IMR-90 (cell line): ENCODE results near the gene SLC5A10. TPM values are rescaled to one million over a fixed set of nuclear protein-coding genes. Genes with fewer than 3 reads are reported as not detected.
A peak's percentile ranks its signal among the peaks of the same experiment; 100 is the strongest.

Experiments used
- ATAC-seq: fragments of 200-7000 bp; cut with Tn5 transposase; 2 replicates; pipeline ENCODE4 v1.9.1; 2020; ENCODE audit warnings: low read depth, mild to moderate bottlenecking, moderate library complexity
- BruUV-seq: library from RNA; stranded (reverse); fragments of 400-500 nt; replicated peaks from 2 replicates; lab custom pipeline; 2021; lab: Mats Ljungman, UMichigan
- CTCF ChIA-PET: fragments of 300-600 bp; formaldehyde crosslinking; extraction: SDS; loops from one replicate; lab custom pipeline; 2021; ENCODE audit warnings: antibody characterized with exemption; lab: Yijun Ruan, JAX
- POLR2A ChIA-PET: fragments of 300-600 bp; sonication (Branson Sonifier 250); formaldehyde crosslinking; loops from one replicate; lab custom pipeline; 2022; ENCODE audit warnings: antibody characterized with exemption; ENCODE audit not compliant: unreplicated experiment; lab: Charles Lee
- DNase-seq: peaks from one replicate; pipeline ENCODE4 v3.0.0; 2013
- H2AFZ ChIP-seq: replicated peaks from 2 replicates; pipeline ENCODE3; 2013; ENCODE audit warnings: low read length, mild to moderate bottlenecking; ENCODE audit not compliant: poor library complexity
- H2AK5ac ChIP-seq: 2 replicates; pipeline ENCODE4 v1.6.1; 2013; ENCODE audit warnings: low read depth, low read length, inconsistent platforms
- H2AK9ac ChIP-seq: replicated peaks from 2 replicates; pipeline ENCODE3; 2013; ENCODE audit warnings: mild to moderate bottlenecking, low read depth, low read length, moderate library complexity; ENCODE audit not compliant: poor library complexity
- H2BK120ac ChIP-seq: 2 replicates; pipeline ENCODE4 v1.6.1; 2013; ENCODE audit warnings: low read depth, low read length, inconsistent platforms
- H2BK15ac ChIP-seq: 3 replicates; pipeline ENCODE4 v1.6.1; 2013; ENCODE audit warnings: low read depth, low read length, inconsistent platforms
- H2BK20ac ChIP-seq: 2 replicates; pipeline ENCODE4 v1.6.1; 2013; ENCODE audit warnings: low read depth, mild to moderate bottlenecking, inconsistent platforms, low read length, moderate library complexity
- H2BK5ac ChIP-seq: 2 replicates; pipeline ENCODE4 v1.6.1; 2013; ENCODE audit warnings: mild to moderate bottlenecking, low read depth, low read length, inconsistent platforms; ENCODE audit not compliant: poor library complexity, severe bottlenecking
- H3K14ac ChIP-seq: replicated peaks from 2 replicates; pipeline ENCODE4 v1.6.1; 2013; ENCODE audit warnings: low read depth, low read length, inconsistent platforms
- H3K18ac ChIP-seq: 2 replicates; pipeline ENCODE4 v1.6.1; 2013; ENCODE audit warnings: low read depth, low read length, control low read depth
- H3K23ac ChIP-seq: 2 replicates; pipeline ENCODE4 v1.6.1; 2013; ENCODE audit warnings: low read depth, low read length, inconsistent platforms
- H3K27ac ChIP-seq: 2 replicates; pipeline ENCODE4 v1.5.1; 2013; ENCODE audit warnings: mild to moderate bottlenecking, control low read depth, low read length; ENCODE audit not compliant: insufficient read depth
- H3K27me3 ChIP-seq: 2 replicates; pipeline ENCODE4 v1.6.1; 2013; ENCODE audit warnings: low read length; ENCODE audit not compliant: control insufficient read depth, insufficient read depth
- H3K36me3 ChIP-seq: 2 replicates; pipeline ENCODE4 v1.6.1; 2013; ENCODE audit warnings: low read length, mixed read lengths; ENCODE audit not compliant: control insufficient read depth, insufficient read depth
- H3K4ac ChIP-seq: 2 replicates; pipeline ENCODE4 v1.6.1; 2013; ENCODE audit warnings: low read depth, low read length, inconsistent platforms
- H3K4me1 ChIP-seq: 2 replicates; pipeline ENCODE4 v1.6.1; 2013; ENCODE audit warnings: low read length, mixed read lengths; ENCODE audit not compliant: control insufficient read depth, insufficient read depth
- H3K4me2 ChIP-seq: 2 replicates; pipeline ENCODE4 v1.6.1; 2013; ENCODE audit warnings: low read depth, mild to moderate bottlenecking, control low read depth, low read length, moderate library complexity
- H3K4me3 ChIP-seq: 2 replicates; pipeline ENCODE4 v1.5.1; 2013; ENCODE audit warnings: low read depth, mild to moderate bottlenecking, control low read depth, low read length, moderate library complexity; ENCODE audit not compliant: insufficient read depth
- H3K56ac ChIP-seq: 2 replicates; pipeline ENCODE4 v1.6.1; 2013; ENCODE audit warnings: low read length, inconsistent platforms; ENCODE audit not compliant: insufficient read depth; ENCODE audit errors: extremely low read depth
- H3K79me1 ChIP-seq, 2 experiments: 2 replicates each; pipeline ENCODE4 v1.6.1; 2013; ENCODE audit warnings: low read length in 2 of 2, inconsistent platforms in 1 of 2, low read depth in 1 of 2
- H3K9ac ChIP-seq: 2 replicates; pipeline ENCODE4 v1.6.1; 2013; ENCODE audit warnings: low read depth, low read length, control low read depth
- H3K9me1 ChIP-seq: 2 replicates; pipeline ENCODE4 v1.6.1; 2013; ENCODE audit warnings: low read length, inconsistent platforms; ENCODE audit not compliant: insufficient read depth
- H3K9me3 ChIP-seq: 2 replicates; pipeline ENCODE4 v1.6.1; 2013; ENCODE audit warnings: low read length; ENCODE audit not compliant: control insufficient read depth, insufficient read depth
- H4K20me1 ChIP-seq: 2 replicates; pipeline ENCODE4 v1.6.1; 2013; ENCODE audit warnings: low read length, inconsistent platforms; ENCODE audit not compliant: insufficient read depth
- H4K5ac ChIP-seq: 2 replicates; pipeline ENCODE4 v1.6.1; 2013; ENCODE audit warnings: mild to moderate bottlenecking, low read depth, low read length, control low read depth
- H4K8ac ChIP-seq, 2 experiments: 2 replicates each; pipeline ENCODE4 v1.6.1; 2013; ENCODE audit warnings: low read depth in 2 of 2, low read length in 2 of 2, control low read depth in 1 of 2, inconsistent platforms in 1 of 2
- H4K91ac ChIP-seq: 2 replicates; pipeline ENCODE4 v1.6.1; 2013; ENCODE audit warnings: low read depth, low read length, inconsistent platforms; ENCODE audit not compliant: insufficient read depth
- BHLHE40 ChIP-seq: fragments of 150-350 bp; IDR thresholded peaks from 2 replicates; pipeline ENCODE4 v1.6.1; 2016; ENCODE audit warnings: mild to moderate bottlenecking, low read depth, low read length
- CEBPB ChIP-seq: IDR thresholded peaks from 2 replicates; pipeline ENCODE4 v1.6.1; 2012; ENCODE audit warnings: low read depth, low read length, improper control_type of control experiment
- CHD1 ChIP-seq: IDR thresholded peaks from 2 replicates; pipeline ENCODE4 v1.6.1; 2012; ENCODE audit warnings: low read depth, low read length, improper control_type of control experiment
- FOS ChIP-seq: fragments of 150-350 bp; IDR thresholded peaks from 2 replicates; pipeline ENCODE4 v1.6.1; 2016; ENCODE audit warnings: low read depth, low read length
- MAFK ChIP-seq: IDR thresholded peaks from 2 replicates; pipeline ENCODE4 v1.6.1; 2012; ENCODE audit warnings: low read depth, low read length, improper control_type of control experiment
- MAZ ChIP-seq: IDR thresholded peaks from 2 replicates; pipeline ENCODE4 v1.6.1; 2012; ENCODE audit warnings: low read depth, mild to moderate bottlenecking, low read length, improper control_type of control experiment, moderate library complexity, borderline replicate concordance
- MXI1 ChIP-seq: IDR thresholded peaks from 2 replicates; pipeline ENCODE4 v1.6.1; 2012; ENCODE audit warnings: low read depth, mild to moderate bottlenecking, low read length, moderate library complexity, borderline replicate concordance
- NFE2L2 ChIP-seq: fragments of 150-350 bp; IDR thresholded peaks from 2 replicates; pipeline ENCODE4 v1.6.1; 2016; ENCODE audit warnings: low read depth, mild to moderate bottlenecking, low read length
- POLR2A ChIP-seq: IDR thresholded peaks from 2 replicates; pipeline ENCODE4 v1.6.1; 2012; ENCODE audit warnings: mild to moderate bottlenecking, low read depth, low read length
- RAD21 ChIP-seq: IDR thresholded peaks from 2 replicates; pipeline ENCODE4 v1.6.1; 2012; ENCODE audit warnings: low read length, improper control_type of control experiment
- RCOR1 ChIP-seq: IDR thresholded peaks from 2 replicates; pipeline ENCODE4 v1.6.1; 2012; ENCODE audit warnings: mild to moderate bottlenecking, low read length, improper control_type of control experiment; ENCODE audit not compliant: insufficient replicate concordance
- RFX5 ChIP-seq: IDR thresholded peaks from 2 replicates; pipeline ENCODE4 v1.8.0; 2012; ENCODE audit warnings: low read depth, mild to moderate bottlenecking, low read length, moderate library complexity
- WGBS, 2 experiments: methylation state at CpG; one replicate each; pipeline versions ENCODE4 v1.1.5 to v1.1.7; 2013; ENCODE audit warnings: missing lambda C conversion rate in 2 of 2; ENCODE audit not compliant: insufficient read length in 1 of 2; ENCODE audit errors: extremely low coverage in 2 of 2; 5-methylcytosine and 5-hydroxymethylcytosine counted together
- dilution Hi-C: fragments of 300-500 bp; cut with HindIII; formaldehyde crosslinking; loops from one replicate; pipeline ENCODE4 v1.14.3; 2018; ENCODE audit warnings: low sequenced_read_pairs; ENCODE audit not compliant: unreplicated experiment
- in situ Hi-C: fragments of 300-500 bp; cut with MboI; formaldehyde crosslinking; loops from 3 replicates; pipeline ENCODE4 v1.14.3; 2019; ENCODE audit warnings: low sequenced_read_pairs, inconsistent platforms, mixed read lengths
- intact Hi-C: fragments of 100-400 bp; cut with micrococcal nuclease; formaldehyde crosslinking; loops from 2 replicates; pipeline ENCODE4 v1.10.0; 2022
- polyA plus RNA-seq, 3 experiments: library from polyadenylated mRNA; depleted of rRNA; stranded (reverse); fragments of >200 nt; gene quantifications; 2 replicates each; pipeline ENCODE4 v1.2.3, GENCODE V29; 2012; ENCODE audit warnings: low replicate concordance in 1 of 3
- total RNA-seq: library from RNA; depleted of rRNA; stranded (reverse); fragments of >200 nt; gene quantifications from 2 replicates; pipeline ENCODE4 v1.2.3, GENCODE V29; 2012
- TF ChIP-seq, protein P1 (sequence below): fragments of 150-350 bp; IDR thresholded peaks from 2 replicates; pipeline ENCODE4 v1.6.1; 2017; ENCODE audit warnings: mild to moderate bottlenecking, antibody characterized with exemption, low read length, low read depth
- TF ChIP-seq, protein P2 (sequence below): fragments of 150-350 bp; IDR thresholded peaks from 2 replicates; pipeline ENCODE4 v1.6.1; 2016; ENCODE audit warnings: low read depth, mild to moderate bottlenecking, low read length, moderate library complexity, borderline replicate concordance

The SLC5A10 gene
- total and polyA plus RNA-seq, 2 of the 4 experiments (the other 2 are of a cell fraction), result not detected

DNA sequence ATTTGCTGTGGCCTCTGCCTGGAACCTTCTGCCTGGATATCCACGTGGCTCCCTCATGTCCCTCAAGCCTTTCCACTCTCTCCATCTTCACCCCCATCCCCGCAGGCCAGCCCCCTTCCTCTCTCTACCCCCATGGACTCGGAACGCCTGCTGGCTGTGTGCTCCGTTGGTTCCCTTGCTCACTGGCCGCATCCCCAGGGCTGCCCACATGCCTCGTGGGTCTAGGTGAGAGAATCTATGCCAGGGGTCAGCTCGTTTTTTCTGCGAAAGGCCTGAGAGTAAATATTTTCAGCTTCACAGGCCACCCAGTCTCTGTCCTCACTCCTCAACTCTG lies 12.0 kb downstream of the SLC5A10 start:
- intact Hi-C loops (no loop called here), in situ Hi-C loops (no loop called here), dilution Hi-C loops (no loop called here)
- CTCF ChIA-PET, result no interaction called here
- H3K4me1 ChIP-seq, result peaks cover 23% of the 10 kb centered on the region
- ATAC-seq (no peak), DNase-seq (no peak)
- no peak overlapping the region for H3K27ac ChIP-seq
- no peak overlapping the region for H2BK5ac ChIP-seq
- H3K79me1 ChIP-seq, result no peaks in the 10 kb centered on the region; a peak in 1 of 4 replicates
- H3K9me3 ChIP-seq, result no peaks in the 10 kb centered on the region
- no peak overlapping the region for H3K56ac ChIP-seq
- H4K5ac ChIP-seq, result no peak overlapping the region
- no peak overlapping the region for H3K4me2 ChIP-seq
- no peak overlapping the region for H3K23ac ChIP-seq
- H4K91ac ChIP-seq, result no peak overlapping the region
- no peak overlapping the region for H3K14ac ChIP-seq
- H3K9ac ChIP-seq, result no peak overlapping the region
- BruUV-seq, result no TSS peak
- peaks cover 4% of the 10 kb centered on the region; the same call in 1 of the 2 replicates for H3K9me1 ChIP-seq
- no peak overlapping the region for H3K4me3 ChIP-seq
- no peak for TF ChIP-seq MXI1
- no peak for TF ChIP-seq RCOR1
- no peak for TF ChIP-seq FOS
- no peak for TF ChIP-seq MAFK
- TF ChIP-seq, protein P1, sequence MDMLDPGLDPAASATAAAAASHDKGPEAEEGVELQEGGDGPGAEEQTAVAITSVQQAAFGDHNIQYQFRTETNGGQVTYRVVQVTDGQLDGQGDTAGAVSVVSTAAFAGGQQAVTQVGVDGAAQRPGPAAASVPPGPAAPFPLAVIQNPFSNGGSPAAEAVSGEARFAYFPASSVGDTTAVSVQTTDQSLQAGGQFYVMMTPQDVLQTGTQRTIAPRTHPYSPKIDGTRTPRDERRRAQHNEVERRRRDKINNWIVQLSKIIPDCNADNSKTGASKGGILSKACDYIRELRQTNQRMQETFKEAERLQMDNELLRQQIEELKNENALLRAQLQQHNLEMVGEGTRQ, result no peak
- TF ChIP-seq, protein P2, sequence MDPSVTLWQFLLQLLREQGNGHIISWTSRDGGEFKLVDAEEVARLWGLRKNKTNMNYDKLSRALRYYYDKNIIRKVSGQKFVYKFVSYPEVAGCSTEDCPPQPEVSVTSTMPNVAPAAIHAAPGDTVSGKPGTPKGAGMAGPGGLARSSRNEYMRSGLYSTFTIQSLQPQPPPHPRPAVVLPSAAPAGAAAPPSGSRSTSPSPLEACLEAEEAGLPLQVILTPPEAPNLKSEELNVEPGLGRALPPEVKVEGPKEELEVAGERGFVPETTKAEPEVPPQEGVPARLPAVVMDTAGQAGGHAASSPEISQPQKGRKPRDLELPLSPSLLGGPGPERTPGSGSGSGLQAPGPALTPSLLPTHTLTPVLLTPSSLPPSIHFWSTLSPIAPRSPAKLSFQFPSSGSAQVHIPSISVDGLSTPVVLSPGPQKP, result no peak
- no peak for TF ChIP-seq NFE2L2
- no peak for TF ChIP-seq POLR2A
- TF ChIP-seq MAZ, result no peak
- TF ChIP-seq BHLHE40, result no peak
- TF ChIP-seq CEBPB, result no peak
- no peak for TF ChIP-seq CHD1
- no peak for TF ChIP-seq RFX5
- TF ChIP-seq RAD21, result no peak
- no peak overlapping the region for H2BK120ac ChIP-seq
- no peak overlapping the region for H2BK20ac ChIP-seq
- WGBS, 2 experiments, result 80% methylated on average over 1 of the region's 9 CpGs; no CpG with 5 or more reads in 1 of the 2 experiments
- no peaks in the 10 kb centered on the region for H3K36me3 ChIP-seq
- no peak overlapping the region for H2AFZ ChIP-seq
- no peaks in the 10 kb centered on the region for H4K20me1 ChIP-seq
- H3K27me3 ChIP-seq, result no peaks in the 10 kb centered on the region
- peak overlapping the region; percentile 2; the same call in 1 of the 2 replicates for H2AK5ac ChIP-seq
- H4K8ac ChIP-seq, result no peak overlapping the region
- peak overlapping the region; percentile 5 for H2AK9ac ChIP-seq
- peak overlapping the region; percentile 9; the same call in 1 of the 2 replicates for H3K4ac ChIP-seq
- H3K18ac ChIP-seq, result no peak overlapping the region
- POLR2A ChIA-PET, result no interaction called here
- no peak overlapping the region for H2BK15ac ChIP-seq
